SK-N-SH treated with all-trans-retinoic acid at 6 μM for 48 hours (cell line): ENCODE measurements around the gene HPGDS.

Experiments
- ATAC-seq: fragments of 200-7000 bp; cut with Tn5 transposase; 3 replicates; pipeline ENCODE4 v1.9.1; 2020; ENCODE audit warnings: mild to moderate bottlenecking, moderate library complexity
- ARNTL ChIP-seq: fragments of 450-650 bp; formaldehyde crosslinking; IDR thresholded peaks from 2 replicates; pipeline ENCODE4 v1.5.0; 2020; ENCODE audit warnings: low read depth, mild to moderate bottlenecking, moderate library complexity, borderline replicate concordance
- BACH2 ChIP-seq: fragments of 250-450 bp; sonication (Bioruptor Pico); IDR thresholded peaks from 2 replicates; pipeline ENCODE4 v1.9.0; 2021; ENCODE audit warnings: mild to moderate bottlenecking, borderline replicate concordance
- CSDC2 ChIP-seq: fragments of 250-450 bp; sonication (Bioruptor Pico); IDR thresholded peaks from 2 replicates; pipeline ENCODE4 v1.5.0; 2020; ENCODE audit warnings: mild to moderate bottlenecking, moderate library complexity
- ESRRG ChIP-seq: fragments of 250-450 bp; sonication (Bioruptor Pico); IDR thresholded peaks from 2 replicates; pipeline ENCODE4 v1.6.1; 2021; ENCODE audit warnings: mild to moderate bottlenecking
- GLIS3 ChIP-seq: fragments of 250-450 bp; sonication (Bioruptor Pico); IDR thresholded peaks from 2 replicates; pipeline ENCODE4 v1.5.0; 2020; ENCODE audit warnings: mild to moderate bottlenecking, moderate library complexity
- ISL1 ChIP-seq: fragments of 250-450 bp; sonication (Bioruptor Pico); IDR thresholded peaks from 2 replicates; pipeline ENCODE4 v2.1.2; 2022; ENCODE audit warnings: mild to moderate bottlenecking, moderate library complexity
- OSR1 ChIP-seq: fragments of 250-450 bp; sonication (Bioruptor Pico); IDR thresholded peaks from 2 replicates; pipeline ENCODE4 v1.8.0; 2022; ENCODE audit warnings: moderate library complexity, mild to moderate bottlenecking, inconsistent platforms
- PPARA ChIP-seq: fragments of 250-450 bp; sonication (Bioruptor Pico); IDR thresholded peaks from 2 replicates; pipeline ENCODE4 v1.5.0; 2020; ENCODE audit warnings: mild to moderate bottlenecking, borderline replicate concordance
- RARB ChIP-seq: fragments of 250-450 bp; sonication (Bioruptor Pico); IDR thresholded peaks from 2 replicates; pipeline ENCODE4 v1.8.0; 2021; ENCODE audit warnings: mild to moderate bottlenecking, moderate library complexity
- SNAI2 ChIP-seq: fragments of 250-450 bp; sonication (Bioruptor Pico); IDR thresholded peaks from 2 replicates; pipeline ENCODE4 v1.5.0; 2020; ENCODE audit warnings: mild to moderate bottlenecking, moderate library complexity
- TOX ChIP-seq: fragments of 250-450 bp; sonication (Bioruptor Pico); IDR thresholded peaks from 2 replicates; pipeline ENCODE4 v1.8.0; 2021; ENCODE audit warnings: mild to moderate bottlenecking, moderate library complexity, borderline replicate concordance
- ZC3H10 ChIP-seq: fragments of 250-450 bp; sonication (Bioruptor Pico); IDR thresholded peaks from 2 replicates; pipeline ENCODE4 v1.5.1; 2021; ENCODE audit warnings: mild to moderate bottlenecking, moderate library complexity
- ZFP3 ChIP-seq: fragments of 250-450 bp; sonication (Bioruptor Pico); IDR thresholded peaks from 2 replicates; pipeline ENCODE4 v1.5.0; 2020; ENCODE audit warnings: mild to moderate bottlenecking, moderate library complexity
- ZFP30 ChIP-seq: fragments of 450-650 bp; formaldehyde crosslinking; IDR thresholded peaks from 2 replicates; pipeline ENCODE4 v1.5.0; 2022; ENCODE audit warnings: mild to moderate bottlenecking, moderate library complexity
- ZNF565 ChIP-seq: fragments of 450-650 bp; formaldehyde crosslinking; conservative IDR thresholded peaks from 2 replicates; pipeline ENCODE4 v1.5.0; 2020; ENCODE audit warnings: low read depth, mild to moderate bottlenecking, moderate library complexity
- ZNF70 ChIP-seq: fragments of 450-650 bp; formaldehyde crosslinking; IDR thresholded peaks from 2 replicates; pipeline ENCODE4 v1.5.0; 2020; ENCODE audit warnings: mild to moderate bottlenecking, moderate library complexity
- ZNF8 ChIP-seq: fragments of 450-650 bp; formaldehyde crosslinking; IDR thresholded peaks from 2 replicates; pipeline ENCODE4 v1.5.0; 2020; ENCODE audit warnings: mild to moderate bottlenecking, moderate library complexity
- TF ChIP-seq, protein P1 (sequence below): fragments of 250-450 bp; sonication (Bioruptor Pico); IDR thresholded peaks from 2 replicates; pipeline ENCODE4 v1.5.1; 2020; ENCODE audit warnings: low read depth, mild to moderate bottlenecking, moderate library complexity
- TF ChIP-seq, protein P2 (sequence below): fragments of 250-450 bp; sonication (Bioruptor Pico); IDR thresholded peaks from 2 replicates; pipeline ENCODE4 v1.5.1; 2021; ENCODE audit warnings: mild to moderate bottlenecking, moderate library complexity
- TF ChIP-seq, protein P3 (sequence below): fragments of 250-450 bp; sonication (Bioruptor Pico); IDR thresholded peaks from 2 replicates; pipeline ENCODE4 v1.8.0; 2021; ENCODE audit warnings: low read depth, mild to moderate bottlenecking, moderate library complexity, borderline replicate concordance
- TF ChIP-seq, protein P4 (sequence below): fragments of 250-450 bp; sonication (Bioruptor Pico); IDR thresholded peaks from 2 replicates; pipeline ENCODE4 v1.5.0; 2020; ENCODE audit warnings: mild to moderate bottlenecking, moderate library complexity

Gene HPGDS

DNA sequence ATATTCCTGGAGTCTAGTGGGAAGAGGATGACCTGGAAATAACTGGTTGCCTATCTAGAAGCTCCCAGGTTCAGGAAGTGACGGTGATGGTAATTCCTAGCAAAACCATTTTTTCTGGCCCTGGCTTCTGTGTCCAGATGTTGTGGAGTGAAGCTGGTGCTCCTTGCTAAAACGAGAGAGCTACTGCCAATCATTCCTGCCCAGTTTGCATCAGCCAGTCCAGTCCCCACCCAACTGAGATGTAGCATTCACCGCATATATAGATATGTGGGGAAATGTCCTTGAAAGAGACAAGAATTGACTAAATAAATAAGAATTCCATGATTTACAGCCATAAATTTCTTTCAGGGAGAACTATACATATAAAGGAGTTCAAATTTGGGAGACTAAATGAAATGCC, 6.3 kb downstream of the HPGDS start (continued):
- TF ChIP-seq OSR1 (CRISPR knock-in tag) (no peak), PPARA (CRISPR knock-in tag) (no peak)
- TF ChIP-seq, protein P1, sequence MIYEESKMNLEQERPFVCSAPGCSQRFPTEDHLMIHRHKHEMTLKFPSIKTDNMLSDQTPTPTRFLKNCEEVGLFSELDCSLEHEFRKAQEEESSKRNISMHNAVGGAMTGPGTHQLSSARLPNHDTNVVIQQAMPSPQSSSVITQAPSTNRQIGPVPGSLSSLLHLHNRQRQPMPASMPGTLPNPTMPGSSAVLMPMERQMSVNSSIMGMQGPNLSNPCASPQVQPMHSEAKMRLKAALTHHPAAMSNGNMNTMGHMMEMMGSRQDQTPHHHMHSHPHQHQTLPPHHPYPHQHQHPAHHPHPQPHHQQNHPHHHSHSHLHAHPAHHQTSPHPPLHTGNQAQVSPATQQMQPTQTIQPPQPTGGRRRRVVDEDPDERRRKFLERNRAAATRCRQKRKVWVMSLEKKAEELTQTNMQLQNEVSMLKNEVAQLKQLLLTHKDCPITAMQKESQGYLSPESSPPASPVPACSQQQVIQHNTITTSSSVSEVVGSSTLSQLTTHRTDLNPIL (CRISPR knock-in tag), result no peak
- TF ChIP-seq, protein P2, sequence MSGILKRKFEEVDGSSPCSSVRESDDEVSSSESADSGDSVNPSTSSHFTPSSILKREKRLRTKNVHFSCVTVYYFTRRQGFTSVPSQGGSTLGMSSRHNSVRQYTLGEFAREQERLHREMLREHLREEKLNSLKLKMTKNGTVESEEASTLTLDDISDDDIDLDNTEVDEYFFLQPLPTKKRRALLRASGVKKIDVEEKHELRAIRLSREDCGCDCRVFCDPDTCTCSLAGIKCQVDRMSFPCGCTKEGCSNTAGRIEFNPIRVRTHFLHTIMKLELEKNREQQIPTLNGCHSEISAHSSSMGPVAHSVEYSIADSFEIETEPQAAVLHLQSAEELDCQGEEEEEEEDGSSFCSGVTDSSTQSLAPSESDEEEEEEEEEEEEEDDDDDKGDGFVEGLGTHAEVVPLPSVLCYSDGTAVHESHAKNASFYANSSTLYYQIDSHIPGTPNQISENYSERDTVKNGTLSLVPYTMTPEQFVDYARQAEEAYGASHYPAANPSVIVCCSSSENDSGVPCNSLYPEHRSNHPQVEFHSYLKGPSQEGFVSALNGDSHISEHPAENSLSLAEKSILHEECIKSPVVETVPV (CRISPR knock-in tag), result no peak
- TF ChIP-seq, protein P3, sequence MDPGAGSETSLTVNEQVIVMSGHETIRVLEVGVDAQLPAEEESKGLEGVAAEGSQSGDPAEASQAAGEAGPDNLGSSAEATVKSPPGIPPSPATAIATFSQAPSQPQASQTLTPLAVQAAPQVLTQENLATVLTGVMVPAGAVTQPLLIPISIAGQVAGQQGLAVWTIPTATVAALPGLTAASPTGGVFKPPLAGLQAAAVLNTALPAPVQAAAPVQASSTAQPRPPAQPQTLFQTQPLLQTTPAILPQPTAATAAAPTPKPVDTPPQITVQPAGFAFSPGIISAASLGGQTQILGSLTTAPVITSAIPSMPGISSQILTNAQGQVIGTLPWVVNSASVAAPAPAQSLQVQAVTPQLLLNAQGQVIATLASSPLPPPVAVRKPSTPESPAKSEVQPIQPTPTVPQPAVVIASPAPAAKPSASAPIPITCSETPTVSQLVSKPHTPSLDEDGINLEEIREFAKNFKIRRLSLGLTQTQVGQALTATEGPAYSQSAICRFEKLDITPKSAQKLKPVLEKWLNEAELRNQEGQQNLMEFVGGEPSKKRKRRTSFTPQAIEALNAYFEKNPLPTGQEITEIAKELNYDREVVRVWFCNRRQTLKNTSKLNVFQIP (CRISPR knock-in tag), result no peak

DNA sequence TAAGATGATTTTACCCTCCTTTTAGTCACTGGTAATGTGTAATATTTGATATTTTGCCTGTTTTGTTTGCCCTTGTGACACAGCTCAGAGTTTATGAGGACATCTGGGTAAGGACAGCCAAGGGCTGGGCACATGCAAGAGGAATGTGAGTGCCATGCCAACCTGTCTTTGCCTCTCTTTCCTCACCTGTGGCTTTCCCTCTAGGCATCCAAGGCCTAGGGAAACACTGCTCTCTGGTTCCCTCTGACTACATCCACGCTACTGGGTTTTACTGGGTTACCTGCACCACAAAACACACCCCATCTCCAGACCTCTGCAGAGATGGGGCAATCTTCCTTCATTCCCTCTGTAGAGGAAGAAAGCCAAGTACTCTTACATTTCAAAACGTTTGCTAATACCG, 7.7 kb downstream of the HPGDS start:
- TF ChIP-seq RARB (CRISPR knock-in tag) (no peak), CSDC2 (no peak), OSR1 (CRISPR knock-in tag) (no peak), ESRRG (CRISPR knock-in tag) (no peak), ISL1 (CRISPR knock-in tag) (no peak), ZNF565 (CRISPR knock-in tag) (no peak), TOX (no peak), GLIS3 (CRISPR knock-in tag) (no peak), ZFP3 (CRISPR knock-in tag) (no peak), BACH2 (CRISPR knock-in tag) (no peak), ZNF8 (CRISPR knock-in tag) (no peak), ZFP30 (CRISPR knock-in tag) (no peak), ZC3H10 (CRISPR knock-in tag) (no peak), PPARA (CRISPR knock-in tag) (no peak), ZNF70 (CRISPR knock-in tag) (no peak), ARNTL (CRISPR knock-in tag) (no peak)
- TF ChIP-seq, protein P4, sequence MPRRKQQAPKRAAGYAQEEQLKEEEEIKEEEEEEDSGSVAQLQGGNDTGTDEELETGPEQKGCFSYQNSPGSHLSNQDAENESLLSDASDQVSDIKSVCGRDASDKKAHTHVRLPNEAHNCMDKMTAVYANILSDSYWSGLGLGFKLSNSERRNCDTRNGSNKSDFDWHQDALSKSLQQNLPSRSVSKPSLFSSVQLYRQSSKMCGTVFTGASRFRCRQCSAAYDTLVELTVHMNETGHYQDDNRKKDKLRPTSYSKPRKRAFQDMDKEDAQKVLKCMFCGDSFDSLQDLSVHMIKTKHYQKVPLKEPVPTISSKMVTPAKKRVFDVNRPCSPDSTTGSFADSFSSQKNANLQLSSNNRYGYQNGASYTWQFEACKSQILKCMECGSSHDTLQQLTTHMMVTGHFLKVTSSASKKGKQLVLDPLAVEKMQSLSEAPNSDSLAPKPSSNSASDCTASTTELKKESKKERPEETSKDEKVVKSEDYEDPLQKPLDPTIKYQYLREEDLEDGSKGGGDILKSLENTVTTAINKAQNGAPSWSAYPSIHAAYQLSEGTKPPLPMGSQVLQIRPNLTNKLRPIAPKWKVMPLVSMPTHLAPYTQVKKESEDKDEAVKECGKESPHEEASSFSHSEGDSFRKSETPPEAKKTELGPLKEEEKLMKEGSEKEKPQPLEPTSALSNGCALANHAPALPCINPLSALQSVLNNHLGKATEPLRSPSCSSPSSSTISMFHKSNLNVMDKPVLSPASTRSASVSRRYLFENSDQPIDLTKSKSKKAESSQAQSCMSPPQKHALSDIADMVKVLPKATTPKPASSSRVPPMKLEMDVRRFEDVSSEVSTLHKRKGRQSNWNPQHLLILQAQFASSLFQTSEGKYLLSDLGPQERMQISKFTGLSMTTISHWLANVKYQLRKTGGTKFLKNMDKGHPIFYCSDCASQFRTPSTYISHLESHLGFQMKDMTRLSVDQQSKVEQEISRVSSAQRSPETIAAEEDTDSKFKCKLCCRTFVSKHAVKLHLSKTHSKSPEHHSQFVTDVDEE (CRISPR knock-in tag), result no peak
- TF ChIP-seq, protein P3 (CRISPR knock-in tag), result no peak
- TF ChIP-seq, protein P2 (CRISPR knock-in tag), result no peak
- TF ChIP-seq, all 23 proteins: peak for 0
- no peak for ATAC-seq

DNA sequence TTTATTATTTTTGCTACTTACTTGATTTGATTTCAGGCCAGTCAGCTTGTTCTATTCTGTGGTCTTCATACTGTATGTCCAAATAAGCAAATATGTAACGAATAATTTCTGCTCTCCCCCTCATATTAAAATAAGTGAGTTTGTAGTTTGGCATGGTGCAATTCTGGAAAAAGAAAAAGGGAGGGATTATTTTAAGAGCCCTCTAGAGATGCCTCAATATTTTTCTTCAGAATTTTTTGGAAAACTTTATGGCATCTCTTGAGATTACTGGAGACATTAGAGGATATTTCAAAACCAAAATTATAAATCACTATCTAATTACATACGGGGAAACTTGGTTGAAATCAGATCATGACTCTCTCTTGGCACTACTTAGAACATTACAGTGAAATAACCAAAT, 8.2 kb downstream of the HPGDS start:
- no peak for ATAC-seq
- TF ChIP-seq TOX (no peak), ZNF70 (CRISPR knock-in tag) (no peak), SNAI2 (no peak)
- TF ChIP-seq, protein P2 (CRISPR knock-in tag), result no peak
- TF ChIP-seq, protein P3 (CRISPR knock-in tag), result no peak
- TF ChIP-seq, all 23 proteins: peak for 0
